ENCODE measurements around the gene METRN.

The METRN gene

DNA sequence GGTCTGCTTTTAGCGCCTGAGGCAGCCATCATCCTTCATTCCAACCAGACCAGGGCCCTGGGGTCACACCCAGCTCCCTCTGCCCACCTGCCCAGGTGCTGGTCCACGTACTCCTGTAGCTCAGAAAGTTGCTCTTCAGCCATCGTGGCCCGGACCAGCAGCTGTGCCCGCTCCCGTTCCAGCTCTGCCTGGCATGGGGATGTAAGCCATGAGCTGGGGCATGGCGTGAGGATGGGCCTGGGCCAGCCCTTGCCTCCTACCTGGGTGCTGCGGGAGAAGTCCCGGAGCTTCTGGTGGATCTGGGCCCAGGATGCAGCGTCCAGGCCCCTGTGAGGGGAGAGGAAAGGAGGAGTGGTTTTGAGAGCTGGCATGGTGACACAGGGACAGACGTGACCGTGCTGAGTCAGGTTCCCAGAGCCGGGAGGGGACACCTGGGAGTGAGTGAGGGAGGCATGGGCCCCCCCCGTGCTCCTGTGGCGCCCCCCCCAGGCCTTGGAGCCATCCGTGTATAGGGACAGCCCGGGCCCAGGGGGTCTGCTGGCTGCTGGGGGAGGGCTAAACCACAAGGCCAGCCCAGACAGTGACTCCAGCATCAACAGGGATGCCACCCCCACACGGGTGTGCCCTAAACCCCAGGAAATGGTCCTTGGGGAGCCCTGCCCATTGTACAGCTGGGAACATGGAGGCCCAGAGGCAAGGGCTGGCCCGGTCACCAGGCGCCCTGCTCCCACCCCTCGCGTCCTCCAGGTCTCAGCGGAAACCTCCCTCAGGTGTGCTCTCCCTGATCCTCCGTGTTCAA lies 8.1 kb downstream of the METRN start:
- no peak for DNase-seq (ENCODE audit: low read depth)
- TF ChIP-seq, protein P1, sequence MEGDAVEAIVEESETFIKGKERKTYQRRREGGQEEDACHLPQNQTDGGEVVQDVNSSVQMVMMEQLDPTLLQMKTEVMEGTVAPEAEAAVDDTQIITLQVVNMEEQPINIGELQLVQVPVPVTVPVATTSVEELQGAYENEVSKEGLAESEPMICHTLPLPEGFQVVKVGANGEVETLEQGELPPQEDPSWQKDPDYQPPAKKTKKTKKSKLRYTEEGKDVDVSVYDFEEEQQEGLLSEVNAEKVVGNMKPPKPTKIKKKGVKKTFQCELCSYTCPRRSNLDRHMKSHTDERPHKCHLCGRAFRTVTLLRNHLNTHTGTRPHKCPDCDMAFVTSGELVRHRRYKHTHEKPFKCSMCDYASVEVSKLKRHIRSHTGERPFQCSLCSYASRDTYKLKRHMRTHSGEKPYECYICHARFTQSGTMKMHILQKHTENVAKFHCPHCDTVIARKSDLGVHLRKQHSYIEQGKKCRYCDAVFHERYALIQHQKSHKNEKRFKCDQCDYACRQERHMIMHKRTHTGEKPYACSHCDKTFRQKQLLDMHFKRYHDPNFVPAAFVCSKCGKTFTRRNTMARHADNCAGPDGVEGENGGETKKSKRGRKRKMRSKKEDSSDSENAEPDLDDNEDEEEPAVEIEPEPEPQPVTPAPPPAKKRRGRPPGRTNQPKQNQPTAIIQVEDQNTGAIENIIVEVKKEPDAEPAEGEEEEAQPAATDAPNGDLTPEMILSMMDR (IDR thresholded peaks at IDR 0.05; ENCODE audit: control insufficient read depth, extremely low read depth, insufficient read depth) = no peak
- no peak overlapping the region for H3K4me3 ChIP-seq (ENCODE audit: low read depth, low read length)

GRCh38 chr16:723695-724094 lies 8.8 kb downstream of the METRN start:
- TF ChIP-seq, protein P1 (IDR thresholded peaks at IDR 0.05; ENCODE audit: control insufficient read depth, extremely low read depth, insufficient read depth) = no peak
- DNase-seq (ENCODE audit: low read depth) = no peak
- H3K4me3 ChIP-seq (ENCODE audit: low read depth, low read length) = no peak overlapping the region

- TF ChIP-seq, protein P1 (IDR thresholded peaks at IDR 0.05; ENCODE audit: control insufficient read depth, extremely low read depth, insufficient read depth) = no peak
- H3K4me3 ChIP-seq (ENCODE audit: low read depth, low read length) = no peak overlapping the region
- DNase-seq (ENCODE audit: low read depth) = no peak
Observed at GRCh38 chr16:724188-725040, 9.5 kb downstream of the METRN start.

DNA sequence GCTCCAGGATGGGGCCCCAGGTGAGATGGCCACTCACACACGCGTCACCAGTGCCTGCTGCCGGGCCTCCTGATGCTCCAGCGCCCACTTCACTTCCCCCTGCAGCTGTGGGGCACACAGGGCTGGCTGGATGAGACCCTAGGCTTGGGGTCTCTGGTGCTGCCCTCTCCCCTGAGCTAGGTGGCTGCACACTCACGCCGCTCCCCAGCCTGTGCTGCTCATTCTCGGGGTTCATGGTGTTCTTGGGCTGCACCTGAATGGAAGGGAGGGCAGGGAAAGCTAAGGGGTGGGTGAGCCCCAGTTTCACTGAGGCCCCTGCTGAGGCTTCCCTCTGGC lies 10.1 kb downstream of the METRN start:
- TF ChIP-seq, protein P1 (IDR thresholded peaks at IDR 0.05; ENCODE audit: control insufficient read depth, extremely low read depth, insufficient read depth) = no peak
- no peak for DNase-seq (ENCODE audit: low read depth)
- no peak overlapping the region for H3K4me3 ChIP-seq (ENCODE audit: low read depth, low read length)

DNA sequence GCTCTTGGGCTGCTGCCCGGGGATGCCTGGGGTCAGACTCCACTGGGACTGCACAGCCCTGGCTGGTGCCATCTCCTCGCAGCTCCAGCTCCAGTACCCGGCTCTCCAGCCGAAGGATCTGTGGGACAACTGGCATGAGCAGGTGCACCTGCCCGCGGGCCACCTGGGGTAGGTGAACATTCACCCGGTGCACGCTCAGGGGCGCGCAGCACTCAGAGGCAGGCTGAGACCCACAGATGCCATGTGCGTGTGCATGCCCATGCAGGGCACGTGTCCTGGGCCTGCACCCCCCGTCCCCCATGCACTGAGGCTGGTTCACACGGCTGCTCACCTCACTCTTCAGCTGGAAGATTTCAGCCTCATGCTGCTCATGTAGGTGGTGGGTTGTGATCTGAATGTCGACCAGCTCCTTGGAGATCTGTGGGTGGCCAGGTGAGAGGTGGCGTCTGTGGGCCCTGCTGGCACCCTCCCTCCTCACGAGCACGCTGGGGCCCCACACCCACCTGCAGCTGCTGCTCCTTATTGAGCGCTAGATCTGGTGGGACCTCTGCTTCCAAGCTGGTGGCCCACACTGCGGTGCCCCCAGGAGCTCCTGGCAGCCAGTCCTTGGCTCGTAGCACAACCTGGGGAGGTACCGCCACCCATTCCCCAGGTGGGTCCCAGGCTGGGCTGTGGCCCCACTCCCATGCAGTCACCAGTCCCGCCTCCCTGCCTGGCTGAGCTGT lies 10.7 kb downstream of the METRN start:
- TF ChIP-seq, protein P1 (IDR thresholded peaks at IDR 0.05; ENCODE audit: control insufficient read depth, extremely low read depth, insufficient read depth) = no peak
- peak overlapping the region; percentile 55 for H3K4me3 ChIP-seq (ENCODE audit: low read depth, low read length)
- DNase-seq (ENCODE audit: low read depth) = no peak

GRCh38 chr16:726188-726437 lies 11.2 kb downstream of the METRN start:
- TF ChIP-seq, protein P1 (IDR thresholded peaks at IDR 0.05; ENCODE audit: control insufficient read depth, extremely low read depth, insufficient read depth) = no peak
- DNase-seq (ENCODE audit: low read depth) = no peak
- H3K4me3 ChIP-seq (ENCODE audit: low read depth, low read length) = peak overlapping the region; percentile 55

All from LNCaP clone FGC (cell line).